WERI-Rb-1 (cell line): ENCODE measurements around the gene TEN1.
A peak's percentile ranks its signal among the peaks of the same experiment; 100 is the strongest.

Experiments
- DNase-seq: peaks from one replicate; pipeline ENCODE4 v3.0.0-alpha.2; 2020
- H3K27ac ChIP-seq: fragments of 250-450 bp; sonication (Bioruptor Pico); 2 replicates; pipeline ENCODE4 v1.5.1; 2020; ENCODE audit warnings: mild to moderate bottlenecking, moderate library complexity
- H3K27me3 ChIP-seq: fragments of 250-450 bp; sonication (Bioruptor Pico); 2 replicates; pipeline ENCODE4 v1.5.1; 2021; ENCODE audit warnings: mild to moderate bottlenecking, low read depth, moderate library complexity; ENCODE audit not compliant: insufficient read depth, severe bottlenecking
- H3K36me3 ChIP-seq: fragments of 250-450 bp; sonication (Bioruptor Pico); 2 replicates; pipeline ENCODE4 v1.5.1; 2020; ENCODE audit warnings: mild to moderate bottlenecking, moderate library complexity
- H3K4me3 ChIP-seq: 2 replicates; pipeline ENCODE4 v1.5.1; 2011; ENCODE audit warnings: low read depth, mild to moderate bottlenecking, control low read depth, low read length
- H3K9me3 ChIP-seq: fragments of 250-450 bp; sonication (Bioruptor Pico); 2 replicates; pipeline ENCODE4 v1.5.1; 2021; ENCODE audit warnings: mild to moderate bottlenecking, moderate library complexity; ENCODE audit not compliant: severe bottlenecking
- CTCF ChIP-seq: IDR thresholded peaks from 2 replicates; pipeline ENCODE4 v1.5.1; 2011; ENCODE audit warnings: low read depth, mild to moderate bottlenecking, control low read depth, inconsistent platforms, low read length

The TEN1 gene

DNA sequence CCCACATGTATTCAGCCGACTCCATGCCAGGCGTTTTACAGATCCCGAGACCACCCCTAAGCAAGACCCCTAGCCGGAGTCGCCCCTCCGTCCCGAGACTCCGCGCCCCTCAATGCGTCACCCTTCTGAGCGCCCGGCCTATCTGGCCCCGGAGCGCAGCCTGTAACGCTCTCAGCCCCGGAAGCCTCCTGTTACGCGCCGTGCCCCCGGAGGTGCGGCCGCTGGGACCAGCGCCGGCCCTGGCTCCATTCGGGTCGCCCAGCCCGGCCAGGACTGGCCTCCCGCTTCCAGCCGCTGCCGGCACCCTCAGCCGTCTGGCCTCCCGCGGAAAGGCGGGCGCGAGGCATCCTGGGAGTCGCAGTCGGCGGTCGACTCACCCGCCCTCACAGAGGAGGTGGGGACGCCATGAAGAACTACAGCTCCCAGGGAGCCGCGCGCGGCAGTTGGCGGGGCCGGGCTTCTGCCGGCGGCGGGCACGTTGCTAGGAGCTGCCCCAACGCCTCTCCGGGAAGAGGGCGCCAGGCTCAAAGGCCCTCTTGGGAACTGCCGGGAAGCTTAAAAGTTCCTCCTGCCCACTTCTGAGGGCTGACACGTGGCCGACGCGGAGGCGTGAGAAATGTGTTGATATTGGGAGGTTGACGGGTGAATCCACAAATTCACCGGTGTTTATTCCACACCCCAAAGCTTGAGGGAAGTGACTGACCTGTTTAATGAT is 38.2 kb upstream of the TEN1 start, which contains the start of gene FBF1:
TSS of gene FBF1 (minus strand) at position 316 of the 715 bp plus-strand sequence. CDS start 2,893 bp downstream, outside the sequence.
- DNase-seq = peak; percentile 99
- peaks cover 3% of the 10 kb centered on the region for H3K9me3 ChIP-seq
- peak within 1 kb of the TSS; percentile 97 for H3K4me3 ChIP-seq
- H3K27me3 ChIP-seq = no peaks in the 10 kb centered on the region
- peaks cover 15% of the 10 kb centered on the region for H3K36me3 ChIP-seq
- H3K27ac ChIP-seq = peak within 1 kb of the TSS; percentile 95
- no peak for TF ChIP-seq CTCF

DNA sequence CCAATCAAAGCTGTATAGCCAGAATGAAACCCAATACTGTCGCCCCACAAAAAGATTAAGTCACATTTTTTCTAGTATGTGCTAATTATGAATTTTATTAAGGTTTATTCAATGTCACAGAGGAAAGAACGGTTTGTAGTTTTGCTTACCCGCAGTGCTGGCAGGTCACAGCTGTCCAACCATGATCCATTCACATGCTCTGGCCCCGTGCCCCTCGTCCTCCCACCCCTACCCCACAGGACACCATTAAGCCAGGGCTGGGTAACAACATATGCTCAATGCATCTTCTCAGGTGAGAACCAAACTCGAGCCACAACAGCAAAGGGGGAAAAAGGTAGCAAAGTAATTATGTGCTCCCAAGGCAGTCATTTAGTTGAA is 37.6 kb upstream of the TEN1 start:
- DNase-seq = no peak
- peak overlapping the region; percentile 97 for H3K4me3 ChIP-seq
- no peaks in the 10 kb centered on the region for H3K27me3 ChIP-seq
- H3K36me3 ChIP-seq = peaks cover 20% of the 10 kb centered on the region
- no peak for TF ChIP-seq CTCF
- peaks cover 3% of the 10 kb centered on the region for H3K9me3 ChIP-seq
- peak overlapping the region; percentile 95 for H3K27ac ChIP-seq

DNA sequence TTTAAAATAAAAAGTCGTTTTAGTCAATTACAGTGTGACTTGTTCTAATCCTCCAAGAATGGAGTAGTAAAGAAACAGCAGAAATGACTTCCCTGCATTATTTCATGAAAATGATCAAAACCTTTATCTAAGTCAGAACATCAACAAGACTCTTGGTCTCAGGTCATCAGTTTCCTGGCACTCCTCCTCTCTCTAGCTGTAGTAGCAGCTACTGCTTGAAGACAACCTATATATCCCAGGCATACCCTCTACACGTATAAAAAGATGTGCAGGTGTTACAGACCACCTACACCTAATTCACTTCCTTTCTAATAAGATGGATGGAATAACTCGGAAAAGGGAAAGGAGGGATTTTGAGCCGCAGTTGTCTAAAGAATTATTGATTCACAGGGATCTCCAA is 36.6 kb upstream of the TEN1 start:
- H3K27me3 ChIP-seq = no peaks in the 10 kb centered on the region
- TF ChIP-seq CTCF = no peak
- no peaks in the 10 kb centered on the region for H3K9me3 ChIP-seq
- H3K36me3 ChIP-seq = peaks cover 25% of the 10 kb centered on the region
- H3K4me3 ChIP-seq = no peak overlapping the region
- DNase-seq = no peak
- H3K27ac ChIP-seq = no peak overlapping the region

DNA sequence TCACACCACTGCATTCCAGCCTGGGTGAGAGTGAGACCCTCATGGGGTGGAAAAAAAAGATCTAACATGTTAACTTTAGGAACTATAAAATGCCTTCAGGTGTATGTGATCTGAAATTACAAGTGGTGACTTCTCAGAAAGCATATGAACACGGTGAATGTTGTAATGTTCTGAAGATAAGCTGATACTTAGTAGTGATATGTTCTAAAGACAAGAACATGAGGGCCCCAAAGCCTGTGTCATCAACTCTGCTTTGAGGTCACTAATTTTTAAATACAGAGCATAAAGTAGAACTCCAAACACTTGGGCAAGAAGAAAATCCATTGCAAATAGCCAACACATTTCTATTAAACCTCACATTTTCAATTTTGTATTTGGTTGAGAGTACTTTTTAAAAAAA is 35.5 kb upstream of the TEN1 start:
- TF ChIP-seq CTCF = no peak
- H3K27me3 ChIP-seq = no peaks in the 10 kb centered on the region
- H3K27ac ChIP-seq = no peak overlapping the region

GRCh38 chr17:75945211-75945610 is 33.8 kb upstream of the TEN1 start:
- no peak for DNase-seq
- peaks cover 49% of the 10 kb centered on the region for H3K36me3 ChIP-seq
- TF ChIP-seq CTCF = no peak
- H3K4me3 ChIP-seq = no peak overlapping the region
- no peaks in the 10 kb centered on the region for H3K9me3 ChIP-seq
- no peaks in the 10 kb centered on the region for H3K27me3 ChIP-seq
- no peak overlapping the region for H3K27ac ChIP-seq

More for the DNA sequence above, 35.5 kb upstream of the TEN1 start:
- no peak overlapping the region for H3K4me3 ChIP-seq
- no peak for DNase-seq
- H3K9me3 ChIP-seq = no peaks in the 10 kb centered on the region
- peaks cover 34% of the 10 kb centered on the region for H3K36me3 ChIP-seq

DNA sequence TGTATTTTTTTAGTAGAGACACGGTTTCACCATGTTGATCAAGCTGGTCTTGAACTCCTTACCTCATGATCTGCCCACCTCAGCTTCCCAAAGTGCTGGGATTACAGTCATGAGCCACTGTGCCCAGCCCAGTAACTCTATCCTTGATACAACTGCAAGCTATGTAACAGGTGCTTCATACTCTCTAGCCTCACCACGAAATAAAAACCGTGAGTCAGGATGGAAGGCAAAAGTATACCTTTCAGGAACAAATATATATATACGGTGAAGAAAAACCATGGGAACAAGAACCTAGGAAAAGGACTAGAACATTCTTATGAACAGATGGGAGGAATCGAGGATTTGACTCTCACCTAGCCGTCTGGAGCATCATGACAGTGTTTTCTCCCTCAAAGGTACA is 28.6 kb upstream of the TEN1 start:
- Histone ChIP-seq H3K27ac (no peak overlapping the region), H3K9me3 (no peaks in the 10 kb centered on the region), H3K36me3 (peaks cover 79% of the 10 kb centered on the region), H3K27me3 (no peaks in the 10 kb centered on the region), H3K4me3 (no peak overlapping the region)
- DNase-seq = no peak
- no peak for TF ChIP-seq CTCF
